Liver (tissue), 9 donors: ENCODE measurements around the gene TRERF1. TPM values are rescaled to one million over a fixed set of nuclear protein-coding genes. Genes with fewer than 3 reads are reported as not detected.

Source experiments
- DNase-seq: peaks from one replicate; pipeline ENCODE4 v3.0.0-alpha.2; 2017; ENCODE audit warnings: low spot score
- H3K27ac ChIP-seq, 2 donors: one replicate each; pipeline ENCODE4 v1.7.0; 2013; ENCODE audit warnings: inconsistent platforms in 2 of 2, low read length in 2 of 2, control low read depth in 1 of 2, low read depth in 1 of 2, mild to moderate bottlenecking in 1 of 2
- H3K27me3 ChIP-seq, 4 donors: one replicate each; pipeline versions ENCODE4 v1.6.1 to v1.7.0; 2013; ENCODE audit warnings: low read length in 3 of 4, inconsistent platforms in 1 of 4, mild to moderate bottlenecking in 1 of 4, moderate library complexity in 1 of 4; ENCODE audit not compliant: control insufficient read depth in 4 of 4, insufficient read depth in 4 of 4
- H3K36me3 ChIP-seq, 4 donors: one replicate each; pipeline versions ENCODE4 v1.6.1 to v1.7.0; 2013; ENCODE audit warnings: low read length in 3 of 4, mild to moderate bottlenecking in 3 of 4, low read depth in 1 of 4, moderate library complexity in 1 of 4; ENCODE audit not compliant: control insufficient read depth in 4 of 4, insufficient read depth in 3 of 4
- H3K4me1 ChIP-seq, 4 donors: one replicate each; pipeline versions ENCODE4 v1.6.1 to v1.7.0; 2013; ENCODE audit warnings: low read length in 3 of 4, mild to moderate bottlenecking in 3 of 4, moderate library complexity in 1 of 4; ENCODE audit not compliant: control insufficient read depth in 4 of 4, insufficient read depth in 4 of 4
- H3K4me3 ChIP-seq, 3 donors: one replicate each; pipeline versions ENCODE4 v1.6.1 to v1.7.0; 2013; ENCODE audit warnings: low read length in 3 of 3, control low read depth in 1 of 3, low read depth in 1 of 3, mild to moderate bottlenecking in 1 of 3
- H3K9ac ChIP-seq, 2 donors: one replicate each; pipeline ENCODE4 v1.7.0; 2013; ENCODE audit warnings: low read length in 2 of 2, mild to moderate bottlenecking in 2 of 2, moderate library complexity in 2 of 2, control low read depth in 1 of 2, low read depth in 1 of 2
- H3K9me3 ChIP-seq, 4 donors: one replicate each; pipeline versions ENCODE4 v1.6.1 to v1.7.0; 2013; ENCODE audit warnings: low read length in 3 of 4; ENCODE audit not compliant: control insufficient read depth in 4 of 4
- ATF3 ChIP-seq: IDR thresholded peaks from 2 replicates; pipeline ENCODE4 v1.6.1; 2016; ENCODE audit warnings: antibody characterized with exemption
- CTCF ChIP-seq: fragments of 150-350 bp; IDR thresholded peaks from 2 replicates; pipeline ENCODE4 v1.5.1; 2017; ENCODE audit warnings: improper control_type of control experiment, low read depth, low read length; ENCODE audit not compliant: missing input control
- EGR1 ChIP-seq, 2 donors: IDR thresholded peaks; 2 replicates each; pipeline ENCODE4 v1.6.1; 2016 to 2018; ENCODE audit warnings: antibody characterized with exemption in 2 of 2, low read depth in 2 of 2
- FOXA1 ChIP-seq: IDR thresholded peaks from 2 replicates; pipeline ENCODE4 v1.6.1; 2016; ENCODE audit warnings: antibody characterized with exemption
- FOXA2 ChIP-seq: IDR thresholded peaks from 2 replicates; pipeline ENCODE4 v1.6.1; 2016; ENCODE audit warnings: antibody characterized with exemption
- GABPA ChIP-seq, 2 donors: IDR thresholded peaks in 1 of 2; conservative IDR thresholded peaks in 1 of 2; 2 replicates each; pipeline ENCODE4 v1.6.1; 2016; ENCODE audit warnings: antibody characterized with exemption in 2 of 2, mild to moderate bottlenecking in 1 of 2, moderate library complexity in 1 of 2
- HNF4A ChIP-seq, 2 donors: conservative IDR thresholded peaks; 2 replicates each; pipeline ENCODE4 v1.6.1; 2016; ENCODE audit warnings: antibody characterized with exemption in 2 of 2, mild to moderate bottlenecking in 2 of 2
- HNF4G ChIP-seq: IDR thresholded peaks from 2 replicates; pipeline ENCODE4 v1.6.1; 2016; ENCODE audit warnings: antibody characterized with exemption
- JUND ChIP-seq, 2 donors: IDR thresholded peaks; 2 replicates each; pipeline ENCODE4 v1.6.1; 2016; ENCODE audit warnings: antibody characterized with exemption in 2 of 2
- MAX ChIP-seq: IDR thresholded peaks from 2 replicates; pipeline ENCODE4 v1.6.1; 2016; ENCODE audit warnings: antibody characterized with exemption
- NR2F2 ChIP-seq: IDR thresholded peaks from 2 replicates; pipeline ENCODE4 v1.6.1; 2016; ENCODE audit warnings: antibody characterized with exemption
- RAD21 ChIP-seq, 2 donors: IDR thresholded peaks; 2 replicates each; pipeline ENCODE4 v1.6.1; 2016; ENCODE audit warnings: antibody characterized with exemption in 2 of 2, mild to moderate bottlenecking in 2 of 2
- REST ChIP-seq: IDR thresholded peaks from 2 replicates; pipeline ENCODE4 v1.6.1; 2016; ENCODE audit warnings: antibody characterized with exemption, mild to moderate bottlenecking
- RXRA ChIP-seq, 2 donors: IDR thresholded peaks; 2 replicates each; pipeline ENCODE4 v1.6.1; 2017 to 2018; ENCODE audit warnings: antibody characterized with exemption in 2 of 2, mild to moderate bottlenecking in 1 of 2
- SP1 ChIP-seq: IDR thresholded peaks from 2 replicates; pipeline ENCODE4 v1.6.1; 2018; ENCODE audit warnings: antibody characterized with exemption, mild to moderate bottlenecking
- TAF1 ChIP-seq: conservative IDR thresholded peaks from 2 replicates; pipeline ENCODE4 v1.6.1; 2016; ENCODE audit warnings: antibody characterized with exemption, mild to moderate bottlenecking
- YY1 ChIP-seq: IDR thresholded peaks from 2 replicates; pipeline ENCODE4 v1.6.1; 2016; ENCODE audit warnings: antibody characterized with exemption, mild to moderate bottlenecking
- ZBTB33 ChIP-seq: IDR thresholded peaks from 2 replicates; pipeline ENCODE4 v1.6.1; 2016; ENCODE audit warnings: antibody characterized with exemption
- WGBS: extraction: QIAGEN DNeasy Blood & Tissue Kit; methylation state at CpG from one replicate; pipeline ENCODE4 v1.1.7; 2013; 5-methylcytosine and 5-hydroxymethylcytosine counted together
- polyA plus RNA-seq, 2 donors: library from polyadenylated mRNA; stranded (reverse) in 1 of 2; unstranded in 1 of 2; fragments of 200-250 nt in 1 of 2; fragments of >200 nt in 1 of 2; fragmentation: Nextera tagmentation in 1 of 2; extraction: Ambion mirVana in 1 of 2; gene quantifications; one replicate each; pipeline versions ENCODE4 v1.2.1 to v1.2.3, GENCODE V29; 2013 to 2015
- total RNA-seq, 2 donors: library from RNA; depleted of rRNA; stranded (reverse); fragments of >200 nt; gene quantifications; one replicate each; pipeline ENCODE4 v1.2.3, GENCODE V29; 2014
- donor health status: healthy.
- donor health status: healthy.
- donor health status: healthy.
- donor health status: healthy.
- donor health status: healthy.

TRERF1 gene
- total and polyA plus RNA-seq, 4 donors: 0.33 to 1.3 (median 0.68) TPM

GRCh38 chr6:42321976-42322375 lies 129.8 kb downstream of the TRERF1 start:
- DNase-seq: no peak
- WGBS: 91% methylated on average over 2 of the region's 2 CpGs
- no peaks in the 10 kb centered on the region for H3K4me1 ChIP-seq
- H3K27me3 ChIP-seq: no peaks in the 10 kb centered on the region
- H3K9me3 ChIP-seq: peaks cover 0 to 2% (median 0%) of the 10 kb centered on the region in 4 donors
- H3K9ac ChIP-seq: no peak overlapping the region
- TF ChIP-seq FOXA2 (no peak), ZBTB33 (no peak), HNF4A (conservative IDR thresholded peaks at IDR 0.05) (no peak), SP1 (no peak), RXRA (IDR thresholded peaks at IDR 0.05) (no peak), MAX (no peak), RAD21 (IDR thresholded peaks at IDR 0.05) (no peak), CTCF (no peak), GABPA (IDR thresholded peaks at IDR 0.05 in 1 of 2, conservative IDR thresholded peaks at IDR 0.05 in 1 of 2) (no peak), ATF3 (no peak), TAF1 (no peak), YY1 (no peak), FOXA1 (no peak), HNF4G (no peak), REST (no peak)
- no peak overlapping the region for H3K4me3 ChIP-seq
- no peak overlapping the region for H3K27ac ChIP-seq
- no peaks in the 10 kb centered on the region for H3K36me3 ChIP-seq

GRCh38 chr6:42320762-42321161 lies 131.0 kb downstream of the TRERF1 start:
- Histone ChIP-seq H3K4me3 (no peak overlapping the region), H3K9ac (no peak overlapping the region), H3K36me3 (no peaks in the 10 kb centered on the region), H3K9me3 (peaks cover 0 to 2% (median 0%) of the 10 kb centered on the region in 4 donors), H3K27ac (no peak overlapping the region), H3K4me1 (no peaks in the 10 kb centered on the region), H3K27me3 (no peaks in the 10 kb centered on the region)
- no peak for DNase-seq
- WGBS: 89% methylated on average over 5 of the region's 5 CpGs
- TF ChIP-seq YY1: no peak
- TF ChIP-seq FOXA1: no peak
- TF ChIP-seq JUND (IDR thresholded peaks at IDR 0.05): no peak
- no peak for TF ChIP-seq SP1
- TF ChIP-seq CTCF: no peak
- no peak for TF ChIP-seq ATF3
- no peak for TF ChIP-seq MAX
- TF ChIP-seq RXRA (IDR thresholded peaks at IDR 0.05): no peak
- TF ChIP-seq GABPA (IDR thresholded peaks at IDR 0.05 in 1 of 2, conservative IDR thresholded peaks at IDR 0.05 in 1 of 2): no peak
- no peak for TF ChIP-seq TAF1
- TF ChIP-seq EGR1 (IDR thresholded peaks at IDR 0.05; ENCODE audit: low read depth in 2 of 2): no peak
- TF ChIP-seq FOXA2: no peak
- TF ChIP-seq NR2F2: no peak
- TF ChIP-seq HNF4G: no peak
